Measurements from ENCODE around the gene JAML. TPM values are rescaled to one million over a fixed set of nuclear protein-coding genes. Genes with fewer than 3 reads are reported as not detected.
"Not testable (repeated sequence)": the region's sequence is repeated elsewhere in the genome, so short reads cannot be mapped to it uniquely, and the experiment has no call there.

Gene JAML
- total RNA-seq, 1 experiment from 2014 or later = not detected

- H3K36me3 ChIP-seq = no peaks in the 10 kb centered on the region
- no peak overlapping the region for H3K4me3 ChIP-seq
- DNase-seq = no peak
- no peaks in the 10 kb centered on the region for H3K27me3 ChIP-seq
- no peak overlapping the region for H3K27ac ChIP-seq
- no peaks in the 10 kb centered on the region for H3K9me3 ChIP-seq (replicated peaks)
- no peaks in the 10 kb centered on the region for H3K4me1 ChIP-seq
Observed at GRCh38 chr11:118200497-118200896, 24.3 kb downstream of the JAML start.

- DNase-seq = no peak
- no peaks in the 10 kb centered on the region for H3K27me3 ChIP-seq
Observed at GRCh38 chr11:118199135-118199534, 25.7 kb downstream of the JAML start.

GRCh38 chr11:118198370-118198769 lies 26.4 kb downstream of the JAML start:
- H3K4me1 ChIP-seq = no peaks in the 10 kb centered on the region
- no peaks in the 10 kb centered on the region for H3K27me3 ChIP-seq
- no peaks in the 10 kb centered on the region for H3K9me3 ChIP-seq (replicated peaks)
- H3K4me3 ChIP-seq = no peak overlapping the region
- H3K36me3 ChIP-seq = no peaks in the 10 kb centered on the region
- no peak overlapping the region for H3K27ac ChIP-seq
- peak; percentile 64 to 74 for DNase-seq

More at GRCh38 chr11:118199135-118199534, 25.7 kb downstream of the JAML start:
- H3K4me3 ChIP-seq = no peak overlapping the region
- H3K27ac ChIP-seq = no peak overlapping the region
- no peaks in the 10 kb centered on the region for H3K9me3 ChIP-seq (replicated peaks)
- no peaks in the 10 kb centered on the region for H3K4me1 ChIP-seq
- H3K36me3 ChIP-seq = no peaks in the 10 kb centered on the region

- Histone ChIP-seq H3K4me3 (no peak overlapping the region), H3K36me3 (no peaks in the 10 kb centered on the region), H3K27ac (no peak overlapping the region), H3K27me3 (no peaks in the 10 kb centered on the region), H3K9me3 (replicated peaks) (no peaks in the 10 kb centered on the region), H3K4me1 (no peaks in the 10 kb centered on the region)
- DNase-seq = no peak
Observed at GRCh38 chr11:118194835-118195627, 29.8 kb downstream of the JAML start.

GRCh38 chr11:118193910-118194566 lies 30.8 kb downstream of the JAML start:
- Histone ChIP-seq H3K4me1 (no peaks in the 10 kb centered on the region), H3K9me3 (replicated peaks) (no peaks in the 10 kb centered on the region), H3K27me3 (no peaks in the 10 kb centered on the region), H3K4me3 (no peak overlapping the region), H3K27ac (no peak overlapping the region), H3K36me3 (no peaks in the 10 kb centered on the region)
- no peak for DNase-seq

- not testable (repeated sequence) for H3K9me3 ChIP-seq (replicated peaks); H3K4me1 ChIP-seq; H3K27ac ChIP-seq; H3K36me3 ChIP-seq; DNase-seq; H3K27me3 ChIP-seq; H3K4me3 ChIP-seq
Observed at GRCh38 chr11:118192817-118193216, 32.0 kb downstream of the JAML start.

- not testable (repeated sequence) for H3K27me3 ChIP-seq; H3K4me1 ChIP-seq; H3K27ac ChIP-seq; H3K9me3 ChIP-seq (replicated peaks); DNase-seq; H3K4me3 ChIP-seq; H3K36me3 ChIP-seq
Observed at GRCh38 chr11:118190942-118191506, 33.8 kb downstream of the JAML start.

- no peak for DNase-seq
- Histone ChIP-seq H3K27me3 (no peaks in the 10 kb centered on the region), H3K4me1 (no peaks in the 10 kb centered on the region), H3K27ac (no peak overlapping the region), H3K9me3 (replicated peaks) (no peaks in the 10 kb centered on the region), H3K4me3 (no peak overlapping the region), H3K36me3 (no peaks in the 10 kb centered on the region)
Observed at GRCh38 chr11:118186346-118187107, 38.3 kb downstream of the JAML start.

- DNase-seq = no peak
- Histone ChIP-seq H3K27me3 (no peaks in the 10 kb centered on the region), H3K4me3 (no peak overlapping the region), H3K4me1 (no peaks in the 10 kb centered on the region), H3K9me3 (replicated peaks) (no peaks in the 10 kb centered on the region), H3K36me3 (no peaks in the 10 kb centered on the region), H3K27ac (no peak overlapping the region)
Observed at GRCh38 chr11:118184784-118185579, 39.8 kb downstream of the JAML start.

GRCh38 chr11:118183691-118184090 lies 41.1 kb downstream of the JAML start:
- not testable (repeated sequence) for DNase-seq, H3K27ac ChIP-seq, H3K4me3 ChIP-seq

GRCh38 chr11:118180300-118180703 lies 44.5 kb downstream of the JAML start:
- no peaks in the 10 kb centered on the region; the same call in 1 of the 2 replicates for H3K27me3 ChIP-seq
- no peaks in the 10 kb centered on the region for H3K36me3 ChIP-seq
- no peak overlapping the region for H3K4me3 ChIP-seq
- H3K9me3 ChIP-seq (replicated peaks) = no peaks in the 10 kb centered on the region
- H3K27ac ChIP-seq = no peak overlapping the region
- no peaks in the 10 kb centered on the region for H3K4me1 ChIP-seq
- peak; percentile 14 to 30 for DNase-seq

More at GRCh38 chr11:118183691-118184090, 41.1 kb downstream of the JAML start:
- not testable (repeated sequence) for H3K9me3 ChIP-seq (replicated peaks); H3K27me3 ChIP-seq; H3K4me1 ChIP-seq; H3K36me3 ChIP-seq

GRCh38 chr11:118176778-118177134 lies 48.1 kb downstream of the JAML start:
- H3K27ac ChIP-seq = no peak overlapping the region
- no peak for DNase-seq
- no peaks in the 10 kb centered on the region for H3K4me1 ChIP-seq
- no peaks in the 10 kb centered on the region for H3K36me3 ChIP-seq
- H3K4me3 ChIP-seq = no peak overlapping the region
- no peaks in the 10 kb centered on the region for H3K9me3 ChIP-seq (replicated peaks)
- no peaks in the 10 kb centered on the region; the same call in 1 of the 2 replicates for H3K27me3 ChIP-seq

- Histone ChIP-seq H3K27ac (no peak within 1 kb of the TSS), H3K4me1 (no peaks in the 10 kb centered on the region), H3K9me3 (replicated peaks) (no peaks in the 10 kb centered on the region), H3K36me3 (no peaks in the 10 kb centered on the region), H3K27me3 (no peaks in the 10 kb centered on the region; the same call in 1 of the 2 replicates), H3K4me3 (no peak within 1 kb of the TSS)
- DNase-seq = no peak
Observed at GRCh38 chr11:118175993-118176777, 48.6 kb downstream of the JAML start, which contains the start of gene SCN2B. SCN2B (minus strand) TSS chr11:118176639; CDS start chr11:118176431, 208 bp downstream.

Data from SJCRH30 (cell line).